AG09319 (cell line): ENCODE measurements around the gene STAT1.

Source experiments
- DNase-seq: peaks from one replicate; pipeline ENCODE4 v3.0.0-alpha.2; 2010; ENCODE audit warnings: low read depth; ENCODE audit errors: extremely low read depth
- TF ChIP-seq, protein P1 (sequence below): IDR thresholded peaks from 2 replicates; pipeline ENCODE4 v1.5.1; 2011; ENCODE audit warnings: low read depth, mild to moderate bottlenecking, inconsistent platforms, low read length, moderate library complexity

The STAT1 gene

DNA sequence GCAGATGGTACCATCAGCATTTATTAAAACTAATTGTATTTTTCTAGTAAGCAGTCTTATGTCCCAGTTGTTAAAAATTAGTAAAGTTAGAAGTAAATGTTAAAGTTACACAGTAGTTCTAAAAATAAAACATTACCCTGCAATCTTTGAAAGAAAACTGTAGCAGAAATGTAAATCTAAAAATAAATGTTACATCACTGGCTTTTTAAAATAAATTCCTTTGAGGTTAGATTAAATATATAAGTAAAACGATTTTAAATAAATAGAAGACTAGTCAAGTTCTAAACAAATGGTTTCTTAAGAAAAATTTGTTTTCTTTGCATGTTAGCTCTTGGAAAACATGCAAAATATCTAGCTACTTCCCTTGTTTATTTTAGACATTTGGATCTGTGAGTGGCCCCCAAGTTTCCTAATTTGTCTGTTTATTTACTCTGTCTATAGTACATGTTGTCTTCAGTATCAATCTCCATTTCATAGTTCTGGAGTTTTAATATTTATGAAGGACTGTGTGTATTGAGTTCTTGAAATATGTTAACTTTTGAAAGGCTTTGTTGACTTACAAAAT lies 75.1 kb downstream of the STAT1 start:
- no peak for DNase-seq

DNA sequence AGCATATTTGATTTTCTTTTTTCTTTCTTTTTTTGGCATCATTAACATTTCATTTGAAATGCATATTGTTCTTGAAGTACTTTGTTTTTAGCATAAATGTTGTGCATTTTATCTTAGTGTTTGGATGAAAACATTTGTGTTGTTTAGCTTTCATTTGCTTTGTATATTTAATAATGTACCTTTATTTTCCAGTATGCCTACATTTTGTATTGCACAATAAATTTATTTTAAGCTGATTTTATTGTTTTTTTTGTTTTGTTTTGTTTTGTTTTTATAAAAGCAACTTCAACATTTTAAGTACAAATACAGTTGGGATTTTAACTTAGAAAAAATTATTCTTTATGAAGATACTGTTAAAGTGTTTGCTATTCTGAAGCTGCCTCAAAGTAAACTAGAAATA lies 78.9 kb downstream of the STAT1 start:
- TF ChIP-seq, protein P1, sequence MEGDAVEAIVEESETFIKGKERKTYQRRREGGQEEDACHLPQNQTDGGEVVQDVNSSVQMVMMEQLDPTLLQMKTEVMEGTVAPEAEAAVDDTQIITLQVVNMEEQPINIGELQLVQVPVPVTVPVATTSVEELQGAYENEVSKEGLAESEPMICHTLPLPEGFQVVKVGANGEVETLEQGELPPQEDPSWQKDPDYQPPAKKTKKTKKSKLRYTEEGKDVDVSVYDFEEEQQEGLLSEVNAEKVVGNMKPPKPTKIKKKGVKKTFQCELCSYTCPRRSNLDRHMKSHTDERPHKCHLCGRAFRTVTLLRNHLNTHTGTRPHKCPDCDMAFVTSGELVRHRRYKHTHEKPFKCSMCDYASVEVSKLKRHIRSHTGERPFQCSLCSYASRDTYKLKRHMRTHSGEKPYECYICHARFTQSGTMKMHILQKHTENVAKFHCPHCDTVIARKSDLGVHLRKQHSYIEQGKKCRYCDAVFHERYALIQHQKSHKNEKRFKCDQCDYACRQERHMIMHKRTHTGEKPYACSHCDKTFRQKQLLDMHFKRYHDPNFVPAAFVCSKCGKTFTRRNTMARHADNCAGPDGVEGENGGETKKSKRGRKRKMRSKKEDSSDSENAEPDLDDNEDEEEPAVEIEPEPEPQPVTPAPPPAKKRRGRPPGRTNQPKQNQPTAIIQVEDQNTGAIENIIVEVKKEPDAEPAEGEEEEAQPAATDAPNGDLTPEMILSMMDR: no peak
- DNase-seq: no peak

More for the DNA sequence above, 75.1 kb downstream of the STAT1 start:
- TF ChIP-seq, protein P1: no peak

DNA sequence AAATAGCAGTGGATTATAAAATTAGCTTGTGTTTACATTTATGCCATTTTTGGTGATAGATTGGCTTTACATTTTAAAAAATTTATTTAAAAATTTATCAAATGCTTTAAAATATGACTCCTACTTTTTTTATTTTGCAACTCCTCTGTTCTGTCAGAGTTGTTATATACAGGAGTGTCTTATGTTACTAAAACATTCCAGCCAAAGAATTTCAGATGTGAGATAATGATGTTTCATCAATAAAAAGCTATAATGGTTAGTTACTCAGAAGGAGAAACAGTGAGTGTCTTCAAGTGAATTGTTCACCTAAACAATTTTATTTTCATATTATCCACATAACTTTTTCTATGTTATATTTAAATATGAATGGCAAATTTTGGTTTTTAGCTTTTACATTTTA lies 80.6 kb downstream of the STAT1 start:
- TF ChIP-seq, protein P1: no peak
- no peak for DNase-seq

DNA sequence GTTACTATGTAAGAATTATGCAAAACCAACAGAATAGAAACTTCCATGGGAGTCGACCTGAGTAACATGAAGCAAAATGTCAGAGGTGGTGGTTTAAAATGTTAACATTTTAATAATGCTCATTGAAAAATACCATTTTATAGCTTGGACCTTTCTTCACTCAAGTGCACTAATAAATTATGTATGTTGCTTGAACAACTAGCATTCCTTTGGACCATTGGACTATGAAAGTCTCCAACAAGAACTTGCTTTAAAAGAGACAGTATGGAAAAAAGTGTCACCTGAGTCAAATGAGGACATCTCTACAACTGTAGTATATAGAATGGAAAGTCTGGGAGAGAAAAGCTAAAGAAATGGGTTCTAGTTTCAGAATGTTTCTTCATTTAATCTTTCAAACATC lies 81.5 kb downstream of the STAT1 start:
- DNase-seq: no peak
- TF ChIP-seq, protein P1: no peak

DNA sequence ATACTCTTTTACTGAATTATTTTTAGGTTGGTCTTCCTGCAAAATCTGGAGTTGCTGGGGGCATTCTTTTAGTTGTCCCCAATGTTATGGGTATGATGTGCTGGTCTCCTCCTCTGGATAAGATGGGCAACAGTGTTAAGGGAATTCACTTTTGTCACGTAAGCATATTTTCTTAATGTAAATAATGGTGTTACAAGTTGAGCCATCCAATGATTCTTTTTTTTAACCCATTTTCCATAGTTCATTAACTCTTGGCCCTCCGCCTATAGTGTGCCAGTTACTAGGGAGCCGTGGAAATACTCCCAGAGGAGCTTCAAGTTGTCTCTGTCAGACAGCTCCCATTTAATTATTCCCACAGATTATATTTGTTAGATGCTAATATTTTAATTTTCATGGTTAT lies 83.6 kb downstream of the STAT1 start:
- no peak for DNase-seq
- TF ChIP-seq, protein P1: no peak

DNA sequence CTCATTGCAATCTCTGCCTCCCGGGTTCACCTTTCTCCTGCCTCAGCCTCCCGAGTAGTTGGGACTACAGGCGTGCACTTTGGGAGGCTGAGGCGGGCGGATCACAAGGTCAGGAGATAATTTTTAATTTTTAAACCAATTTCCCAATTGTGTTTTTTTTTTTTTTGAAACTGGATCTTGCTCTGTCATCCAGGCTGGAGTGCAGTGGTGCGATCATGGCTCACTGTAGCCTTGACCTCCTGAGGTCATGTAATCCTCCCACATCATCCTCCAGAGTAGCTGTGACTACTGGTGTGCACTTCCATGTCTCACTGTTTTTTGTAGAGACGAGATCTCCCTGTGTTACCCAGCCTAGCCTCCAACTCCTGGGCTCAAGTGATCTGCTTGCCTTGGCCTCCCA lies 84.1 kb downstream of the STAT1 start:
- DNase-seq: no peak
- TF ChIP-seq, protein P1: no peak

DNA sequence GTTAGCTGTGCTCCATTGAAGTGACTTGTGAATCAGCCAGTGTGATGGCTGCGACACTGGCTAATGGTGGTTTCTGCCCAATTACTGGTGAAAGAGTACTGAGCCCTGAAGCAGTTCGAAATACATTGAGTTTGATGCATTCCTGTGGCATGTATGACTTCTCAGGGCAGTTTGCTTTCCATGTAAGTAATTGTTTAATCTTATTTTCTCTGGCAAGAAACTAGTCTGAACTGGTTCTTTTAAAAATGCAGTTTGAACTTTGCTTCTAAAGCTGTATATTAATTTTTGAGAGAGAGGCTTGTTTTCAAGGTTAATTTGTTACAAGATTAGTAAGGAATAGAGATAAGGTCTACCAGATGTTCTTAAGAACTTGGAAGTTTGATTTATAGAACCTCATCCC lies 86.7 kb downstream of the STAT1 start:
- TF ChIP-seq, protein P1: no peak
- DNase-seq: no peak
